ENCODE data around the gene IFTAP.
"Not testable (repeated sequence)": the region's sequence is repeated elsewhere in the genome, so short reads cannot be mapped to it uniquely, and the experiment has no call there.

IFTAP gene

DNA sequence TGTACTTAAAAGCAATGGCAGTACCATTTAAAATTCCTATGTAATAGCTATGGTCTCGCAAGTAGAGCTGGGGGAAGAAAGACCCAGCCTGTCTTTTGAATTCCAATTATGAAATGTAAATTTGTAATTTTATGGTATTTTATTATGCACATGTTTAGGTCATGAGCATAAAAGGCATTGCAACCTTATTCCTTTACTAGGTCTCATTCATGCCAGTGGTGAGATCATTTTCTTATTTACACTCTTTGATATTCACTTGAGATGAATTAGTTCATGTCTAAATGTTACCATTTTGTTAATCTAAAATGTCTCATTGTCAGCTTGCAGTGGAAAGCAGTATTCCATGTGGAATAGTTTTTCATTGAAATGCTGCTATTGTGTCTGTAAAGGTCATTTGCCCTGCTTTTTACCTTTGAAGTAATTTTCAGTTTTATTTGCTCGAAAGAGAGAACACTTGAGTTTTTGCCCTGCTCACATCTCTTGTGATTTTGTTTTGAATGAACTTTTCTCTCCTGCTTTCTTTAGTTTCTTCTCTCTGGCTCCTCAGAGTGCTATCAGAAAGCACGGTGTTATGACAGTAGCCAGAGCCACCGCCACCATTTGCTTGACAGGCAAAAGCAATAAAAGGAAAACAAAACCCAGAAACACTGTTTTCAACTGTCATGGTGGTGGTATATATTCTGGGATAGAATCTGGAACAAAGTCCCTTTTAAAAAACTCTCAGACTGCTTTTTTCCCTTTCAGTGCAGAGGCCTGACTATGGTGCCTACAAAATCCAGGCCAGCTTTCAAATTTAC lies 41.0 kb downstream of the IFTAP start:
- H3K9ac ChIP-seq (ENCODE audit: low read length), result no peak overlapping the region
- H3K4me3 ChIP-seq (ENCODE audit: low read length), result no peak overlapping the region
- H2AFZ ChIP-seq (ENCODE audit: low read depth, low read length), result no peak overlapping the region
- H3K9me3 ChIP-seq (ENCODE audit: insufficient read depth, low read length), result no peaks in the 10 kb centered on the region
- TF ChIP-seq EZH2phosphoT487 (IDR thresholded peaks at IDR 0.05; ENCODE audit: low read depth), result no peak
- TF ChIP-seq, protein P1, sequence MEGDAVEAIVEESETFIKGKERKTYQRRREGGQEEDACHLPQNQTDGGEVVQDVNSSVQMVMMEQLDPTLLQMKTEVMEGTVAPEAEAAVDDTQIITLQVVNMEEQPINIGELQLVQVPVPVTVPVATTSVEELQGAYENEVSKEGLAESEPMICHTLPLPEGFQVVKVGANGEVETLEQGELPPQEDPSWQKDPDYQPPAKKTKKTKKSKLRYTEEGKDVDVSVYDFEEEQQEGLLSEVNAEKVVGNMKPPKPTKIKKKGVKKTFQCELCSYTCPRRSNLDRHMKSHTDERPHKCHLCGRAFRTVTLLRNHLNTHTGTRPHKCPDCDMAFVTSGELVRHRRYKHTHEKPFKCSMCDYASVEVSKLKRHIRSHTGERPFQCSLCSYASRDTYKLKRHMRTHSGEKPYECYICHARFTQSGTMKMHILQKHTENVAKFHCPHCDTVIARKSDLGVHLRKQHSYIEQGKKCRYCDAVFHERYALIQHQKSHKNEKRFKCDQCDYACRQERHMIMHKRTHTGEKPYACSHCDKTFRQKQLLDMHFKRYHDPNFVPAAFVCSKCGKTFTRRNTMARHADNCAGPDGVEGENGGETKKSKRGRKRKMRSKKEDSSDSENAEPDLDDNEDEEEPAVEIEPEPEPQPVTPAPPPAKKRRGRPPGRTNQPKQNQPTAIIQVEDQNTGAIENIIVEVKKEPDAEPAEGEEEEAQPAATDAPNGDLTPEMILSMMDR (IDR thresholded peaks at IDR 0.05; ENCODE audit: low read depth, low read length), result no peak
- H3K27me3 ChIP-seq (ENCODE audit: low read depth, low read length), result peaks cover 12% of the 10 kb centered on the region; the same call in 1 of the 2 replicates
- no peak overlapping the region for H3K27ac ChIP-seq (ENCODE audit: low read length)
- no peak overlapping the region for H3K4me2 ChIP-seq (ENCODE audit: low read length)
- no peaks in the 10 kb centered on the region for H3K79me2 ChIP-seq (ENCODE audit: low read length)
- no peaks in the 10 kb centered on the region for H3K36me3 ChIP-seq (replicated peaks; ENCODE audit: low read depth, low read length)
- peaks cover 3% of the 10 kb centered on the region for H3K4me1 ChIP-seq (ENCODE audit: low read length)
- no peaks in the 10 kb centered on the region for H4K20me1 ChIP-seq (ENCODE audit: insufficient read depth, low read length)

DNA sequence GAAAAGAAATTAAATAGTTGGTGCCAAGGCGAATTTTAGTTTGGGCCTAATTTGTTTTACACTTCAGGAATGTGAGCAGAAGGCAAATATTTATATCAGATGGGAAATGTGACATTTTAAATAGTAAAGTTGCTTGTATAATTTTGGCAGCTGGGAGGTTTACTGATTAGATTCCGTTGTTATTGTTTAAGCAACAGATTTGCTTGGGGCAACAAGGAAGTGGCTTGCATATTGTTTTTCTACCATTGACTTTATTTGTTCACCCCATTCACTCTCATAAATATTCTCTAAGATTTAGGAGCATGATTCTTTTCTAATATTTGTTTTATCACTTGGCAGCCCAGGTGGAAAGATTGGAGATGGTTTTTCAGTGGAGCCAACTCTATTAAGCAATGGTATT lies 44.3 kb downstream of the IFTAP start:
- Histone ChIP-seq H3K4me1 (ENCODE audit: low read length) (no peaks in the 10 kb centered on the region), H3K9ac (ENCODE audit: low read length) (no peak overlapping the region), H3K4me2 (ENCODE audit: low read length) (no peak overlapping the region), H3K27me3 (ENCODE audit: low read depth, low read length) (no peaks in the 10 kb centered on the region), H3K27ac (ENCODE audit: low read length) (no peak overlapping the region), H4K20me1 (ENCODE audit: insufficient read depth, low read length) (no peaks in the 10 kb centered on the region), H3K79me2 (ENCODE audit: low read length) (no peaks in the 10 kb centered on the region), H3K9me3 (ENCODE audit: insufficient read depth, low read length) (no peaks in the 10 kb centered on the region), H3K4me3 (ENCODE audit: low read length) (no peak overlapping the region), H3K36me3 (replicated peaks; ENCODE audit: low read depth, low read length) (no peaks in the 10 kb centered on the region), H2AFZ (ENCODE audit: low read depth, low read length) (no peak overlapping the region)
- TF ChIP-seq, protein P1 (IDR thresholded peaks at IDR 0.05; ENCODE audit: low read depth, low read length), result no peak
- TF ChIP-seq EZH2phosphoT487 (IDR thresholded peaks at IDR 0.05; ENCODE audit: low read depth), result no peak

- H3K27ac ChIP-seq (ENCODE audit: low read length), result no peak overlapping the region
- TF ChIP-seq EZH2phosphoT487 (IDR thresholded peaks at IDR 0.05; ENCODE audit: low read depth), result no peak
- TF ChIP-seq, protein P1 (IDR thresholded peaks at IDR 0.05; ENCODE audit: low read depth, low read length), result no peak
- no peak overlapping the region for H3K4me2 ChIP-seq (ENCODE audit: low read length)
- H3K79me2 ChIP-seq (ENCODE audit: low read length), result no peaks in the 10 kb centered on the region
- H3K4me1 ChIP-seq (ENCODE audit: low read length), result no peaks in the 10 kb centered on the region
- H3K9ac ChIP-seq (ENCODE audit: low read length), result no peak overlapping the region
- no peak overlapping the region for H3K4me3 ChIP-seq (ENCODE audit: low read length)
- no peaks in the 10 kb centered on the region for H3K27me3 ChIP-seq (ENCODE audit: low read depth, low read length)
- H3K36me3 ChIP-seq (replicated peaks; ENCODE audit: low read depth, low read length), result no peaks in the 10 kb centered on the region
- H3K9me3 ChIP-seq (ENCODE audit: insufficient read depth, low read length), result no peaks in the 10 kb centered on the region
- H2AFZ ChIP-seq (ENCODE audit: low read depth, low read length), result no peak overlapping the region
- no peaks in the 10 kb centered on the region for H4K20me1 ChIP-seq (ENCODE audit: insufficient read depth, low read length)
Observed at GRCh38 chr11:36657610-36658267, 63.4 kb downstream of the IFTAP start.

DNA sequence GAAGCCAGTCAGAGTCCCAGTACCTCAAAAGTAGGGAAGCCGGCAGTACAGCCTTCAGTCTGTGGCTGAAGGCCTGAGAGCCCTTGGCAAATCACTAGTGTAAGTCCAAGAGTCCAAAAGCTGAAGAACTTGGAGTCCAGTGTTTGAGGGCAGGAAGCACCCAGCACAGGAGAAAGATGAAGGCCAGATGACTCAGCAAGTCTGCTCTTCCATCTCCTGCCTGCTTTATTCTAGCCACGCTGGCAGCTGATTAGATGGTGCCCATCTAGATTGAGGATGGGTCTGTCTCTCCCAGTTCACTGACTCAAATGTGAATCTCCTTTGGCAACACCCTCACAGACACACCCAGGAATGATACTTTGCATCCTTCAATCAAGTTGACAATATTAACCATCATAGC lies 67.1 kb downstream of the IFTAP start:
- H2AFZ ChIP-seq (ENCODE audit: low read depth, low read length); H3K27ac ChIP-seq (ENCODE audit: low read length); H3K79me2 ChIP-seq (ENCODE audit: low read length); H3K9me3 ChIP-seq (ENCODE audit: insufficient read depth, low read length); H3K36me3 ChIP-seq (replicated peaks; ENCODE audit: low read depth, low read length); H3K4me2 ChIP-seq (ENCODE audit: low read length); H3K27me3 ChIP-seq (ENCODE audit: low read depth, low read length); H3K4me3 ChIP-seq (ENCODE audit: low read length); H4K20me1 ChIP-seq (ENCODE audit: insufficient read depth, low read length); H3K9ac ChIP-seq (ENCODE audit: low read length); H3K4me1 ChIP-seq (ENCODE audit: low read length): not testable (repeated sequence)

Measured in OCI-LY3 (cell line).